Ovary (tissue), 3 donors: ENCODE data around the gene RAPGEF2.

Experiments used
- POLR2A ChIP-seq: fragments of 450-650 bp; IDR thresholded peaks from one replicate; pipeline ENCODE4 v1.6.1; 2017; ENCODE audit warnings: antibody characterized with exemption, mild to moderate bottlenecking, moderate library complexity
- TF ChIP-seq, protein P1 (sequence below), 3 donors: fragments of 450-650 bp in 2 of 3; fragments of 200-600 bp in 1 of 3; IDR thresholded peaks; one replicate each; pipeline versions ENCODE4 v1.5.1 to v1.8.0; 2016 to 2022; ENCODE audit warnings: antibody characterized with exemption in 3 of 3, mild to moderate bottlenecking in 1 of 3
- donor health status: DM: no; HTN: no; CAD: no.

DNA sequence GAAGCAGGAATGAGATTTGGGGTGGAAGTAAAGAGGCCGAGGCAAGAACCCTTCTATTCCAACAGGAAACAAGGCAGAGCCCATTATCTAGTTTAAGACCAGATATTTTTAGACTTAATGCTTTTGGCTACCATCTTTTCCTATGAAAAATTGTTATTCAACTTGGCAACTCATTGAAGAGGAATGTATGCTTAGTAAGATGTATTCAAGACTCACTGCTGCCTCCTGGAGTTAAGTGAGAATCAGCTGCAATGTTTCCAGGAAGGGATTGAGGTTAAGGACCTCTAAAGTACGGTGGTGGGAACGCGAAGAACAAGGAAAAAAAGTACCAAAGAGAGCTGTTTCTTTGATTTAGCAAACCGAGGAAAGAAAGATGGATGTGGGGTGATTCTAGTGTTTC lies 89.1 kb downstream of the RAPGEF2 start:
- TF ChIP-seq, protein P1, sequence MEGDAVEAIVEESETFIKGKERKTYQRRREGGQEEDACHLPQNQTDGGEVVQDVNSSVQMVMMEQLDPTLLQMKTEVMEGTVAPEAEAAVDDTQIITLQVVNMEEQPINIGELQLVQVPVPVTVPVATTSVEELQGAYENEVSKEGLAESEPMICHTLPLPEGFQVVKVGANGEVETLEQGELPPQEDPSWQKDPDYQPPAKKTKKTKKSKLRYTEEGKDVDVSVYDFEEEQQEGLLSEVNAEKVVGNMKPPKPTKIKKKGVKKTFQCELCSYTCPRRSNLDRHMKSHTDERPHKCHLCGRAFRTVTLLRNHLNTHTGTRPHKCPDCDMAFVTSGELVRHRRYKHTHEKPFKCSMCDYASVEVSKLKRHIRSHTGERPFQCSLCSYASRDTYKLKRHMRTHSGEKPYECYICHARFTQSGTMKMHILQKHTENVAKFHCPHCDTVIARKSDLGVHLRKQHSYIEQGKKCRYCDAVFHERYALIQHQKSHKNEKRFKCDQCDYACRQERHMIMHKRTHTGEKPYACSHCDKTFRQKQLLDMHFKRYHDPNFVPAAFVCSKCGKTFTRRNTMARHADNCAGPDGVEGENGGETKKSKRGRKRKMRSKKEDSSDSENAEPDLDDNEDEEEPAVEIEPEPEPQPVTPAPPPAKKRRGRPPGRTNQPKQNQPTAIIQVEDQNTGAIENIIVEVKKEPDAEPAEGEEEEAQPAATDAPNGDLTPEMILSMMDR (IDR thresholded peaks at IDR 0.05) = no peak
- TF ChIP-seq POLR2A = no peak
